ENCODE measurements around the gene FGF14. TPM values are rescaled to one million over a fixed set of nuclear protein-coding genes. Genes with fewer than 3 reads are reported as not detected.

The FGF14 gene
- polyA plus RNA-seq, 1 donor (not counting 4 experiments of a cell fraction or from before 2014, with no cell fraction given), result 0.09 TPM

- dilution Hi-C loops (cut with MboI; ENCODE audit: extremely low pct_ligation_motif_present, low sequenced_read_pairs), result no loop called here
- Histone ChIP-seq H3K27me3 (ENCODE audit: control insufficient read depth, extremely low read depth, insufficient read depth, low read length) (no peaks in the 10 kb centered on the region), H3K4me2 (ENCODE audit: control insufficient read depth, extremely low read depth, insufficient read depth, low read depth, low read length) (no peak overlapping the region), H3K9me1 (ENCODE audit: control insufficient read depth, extremely low read depth, insufficient read depth, low read length) (no peaks in the 10 kb centered on the region), H3K9me3 (ENCODE audit: control insufficient read depth, low read depth, low read length) (no peaks in the 10 kb centered on the region), H3K9ac (ENCODE audit: control insufficient read depth, extremely low read depth, insufficient read depth, low read length) (no peak overlapping the region), H3K4me3 (ENCODE audit: control insufficient read depth in 2 of 3, extremely low read depth in 1 of 3, insufficient read depth in 2 of 3, low read depth in 1 of 3, low read length in 3 of 3) (no peak overlapping the region), H4K20me1 (ENCODE audit: control insufficient read depth, extremely low read depth, insufficient read depth, low read length) (no peaks in the 10 kb centered on the region), H3K4me1 (ENCODE audit: control insufficient read depth, extremely low read depth, insufficient read depth, low read length) (no peaks in the 10 kb centered on the region), H3K27ac (ENCODE audit: control insufficient read depth, insufficient read depth, low read length) (no peak overlapping the region), H3K36me3 (ENCODE audit: control insufficient read depth in 2 of 2, extremely low read depth in 1 of 2, insufficient read depth in 2 of 2, low read length in 2 of 2) (no peaks in the 10 kb centered on the region), H3K79me2 (ENCODE audit: control insufficient read depth, insufficient read depth, low read length) (no peaks in the 10 kb centered on the region), H2AFZ (ENCODE audit: control insufficient read depth, low read length) (no peak overlapping the region)
- FAIRE-seq (no peak), DNase-seq (ENCODE audit: low read depth, low spot score) (no peak)
- TF ChIP-seq EZH2 (IDR thresholded peaks at IDR 0.05; ENCODE audit: low read length) (no peak), CTCF (optimal IDR thresholded peaks at IDR 0.05 in 1 of 3, IDR thresholded peaks at IDR 0.05 in 1 of 3, conservative IDR thresholded peaks at IDR 0.05 in 1 of 3; ENCODE audit: extremely low read depth in 1 of 3, insufficient read depth in 2 of 3, low read length in 3 of 3) (no peak)
Observed at GRCh38 chr13:101988140-101988539, 413.7 kb downstream of the FGF14 start.

- TF ChIP-seq EZH2 (IDR thresholded peaks at IDR 0.05; ENCODE audit: low read length) (no peak), CTCF (optimal IDR thresholded peaks at IDR 0.05 in 1 of 3, IDR thresholded peaks at IDR 0.05 in 1 of 3, conservative IDR thresholded peaks at IDR 0.05 in 1 of 3; ENCODE audit: extremely low read depth in 1 of 3, insufficient read depth in 2 of 3, low read length in 3 of 3) (no peak)
- no peak for FAIRE-seq
Observed at GRCh38 chr13:101986316-101986715, 415.5 kb downstream of the FGF14 start.

More at GRCh38 chr13:101986316-101986715, 415.5 kb downstream of the FGF14 start:
- H3K9me1 ChIP-seq (ENCODE audit: control insufficient read depth, extremely low read depth, insufficient read depth, low read length), result no peaks in the 10 kb centered on the region
- no peak overlapping the region for H3K9ac ChIP-seq (ENCODE audit: control insufficient read depth, extremely low read depth, insufficient read depth, low read length)
- H3K79me2 ChIP-seq (ENCODE audit: control insufficient read depth, insufficient read depth, low read length), result no peaks in the 10 kb centered on the region
- no peaks in the 10 kb centered on the region for H3K9me3 ChIP-seq (ENCODE audit: control insufficient read depth, low read depth, low read length)
- H3K27me3 ChIP-seq (ENCODE audit: control insufficient read depth, extremely low read depth, insufficient read depth, low read length), result no peaks in the 10 kb centered on the region
- H3K36me3 ChIP-seq (ENCODE audit: control insufficient read depth in 2 of 2, extremely low read depth in 1 of 2, insufficient read depth in 2 of 2, low read length in 2 of 2), result no peaks in the 10 kb centered on the region
- dilution Hi-C loops (cut with MboI; ENCODE audit: extremely low pct_ligation_motif_present, low sequenced_read_pairs), result no loop called here
- H3K4me1 ChIP-seq (ENCODE audit: control insufficient read depth, extremely low read depth, insufficient read depth, low read length), result no peaks in the 10 kb centered on the region
- H2AFZ ChIP-seq (ENCODE audit: control insufficient read depth, low read length), result no peak overlapping the region
- H3K27ac ChIP-seq (ENCODE audit: control insufficient read depth, insufficient read depth, low read length), result no peak overlapping the region
- H3K4me3 ChIP-seq (ENCODE audit: control insufficient read depth in 2 of 3, extremely low read depth in 1 of 3, insufficient read depth in 2 of 3, low read depth in 1 of 3, low read length in 3 of 3), result no peak overlapping the region
- no peak for DNase-seq (ENCODE audit: low read depth, low spot score)
- H4K20me1 ChIP-seq (ENCODE audit: control insufficient read depth, extremely low read depth, insufficient read depth, low read length), result no peaks in the 10 kb centered on the region
- H3K4me2 ChIP-seq (ENCODE audit: control insufficient read depth, extremely low read depth, insufficient read depth, low read depth, low read length), result no peak overlapping the region

Measured in keratinocyte (primary cell).